ENCODE data around the gene MICB.
A peak's percentile ranks its signal among the peaks of the same experiment; 100 is the strongest.

Gene MICB

GRCh38 chr6:31533455-31533841 is 35.5 kb downstream of the MICB start:
- CTCF ChIA-PET: no interaction called here
- H3K27me3 Mint-ChIP-seq: no peaks in the 10 kb centered on the region
- H3K27ac Mint-ChIP-seq: peak overlapping the region; percentile 19
- no peaks in the 10 kb centered on the region for H3K9me3 Mint-ChIP-seq
- peaks cover 43% of the 10 kb centered on the region for H3K4me1 Mint-ChIP-seq
- H3K4me3 Mint-ChIP-seq: no peak overlapping the region
- peaks cover 76% of the 10 kb centered on the region for H3K36me3 Mint-ChIP-seq
- DNase-seq: no peak

- H3K36me3 Mint-ChIP-seq: peaks cover 80% of the 10 kb centered on the region
- no peak overlapping the region for H3K4me3 Mint-ChIP-seq
- no peaks in the 10 kb centered on the region for H3K27me3 Mint-ChIP-seq
- H3K9me3 Mint-ChIP-seq: no peaks in the 10 kb centered on the region
- DNase-seq: no peak
- CTCF ChIA-PET: no interaction called here
- H3K27ac Mint-ChIP-seq: no peak overlapping the region
- H3K4me1 Mint-ChIP-seq: peaks cover 48% of the 10 kb centered on the region
These were observed 36.1 kb downstream of the MICB start for GRCh38 chr6:31534011-31534410.

- no peak for DNase-seq
- Mint-ChIP-seq H3K27me3 (no peaks in the 10 kb centered on the region), H3K36me3 (peaks cover 86% of the 10 kb centered on the region), H3K4me3 (no peak overlapping the region), H3K4me1 (peaks cover 54% of the 10 kb centered on the region), H3K27ac (no peak overlapping the region), H3K9me3 (no peaks in the 10 kb centered on the region)
- CTCF ChIA-PET: no interaction called here
These were observed 36.6 kb downstream of the MICB start for GRCh38 chr6:31534521-31535040.

- Mint-ChIP-seq H3K9me3 (no peaks in the 10 kb centered on the region), H3K27me3 (no peaks in the 10 kb centered on the region), H3K36me3 (peaks cover 85% of the 10 kb centered on the region), H3K4me3 (no peak overlapping the region), H3K27ac (no peak overlapping the region), H3K4me1 (peaks cover 65% of the 10 kb centered on the region)
- no peak for DNase-seq
- CTCF ChIA-PET: interaction anchor here (1.4 kb wide), 1 partner anchor 62 kb away, joined by 5 read pairs; no protein-coding TSS in a partner anchor
These were observed 37.8 kb downstream of the MICB start for GRCh38 chr6:31535538-31536324.

GRCh38 chr6:31538805-31539400 is 41.0 kb downstream of the MICB start:
- Mint-ChIP-seq H3K9me3 (no peaks in the 10 kb centered on the region), H3K27ac (peak overlapping the region; percentile 6), H3K4me3 (peak overlapping the region; percentile 99), H3K36me3 (peaks cover 67% of the 10 kb centered on the region), H3K27me3 (no peaks in the 10 kb centered on the region), H3K4me1 (peaks cover 69% of the 10 kb centered on the region)
- DNase-seq: no peak
- CTCF ChIA-PET: interaction anchor here (1.3 to 5.9 kb wide), 2 partner anchors 42 to 58 kb away, joined by 3 to 31 read pairs; no protein-coding TSS in a partner anchor

DNA sequence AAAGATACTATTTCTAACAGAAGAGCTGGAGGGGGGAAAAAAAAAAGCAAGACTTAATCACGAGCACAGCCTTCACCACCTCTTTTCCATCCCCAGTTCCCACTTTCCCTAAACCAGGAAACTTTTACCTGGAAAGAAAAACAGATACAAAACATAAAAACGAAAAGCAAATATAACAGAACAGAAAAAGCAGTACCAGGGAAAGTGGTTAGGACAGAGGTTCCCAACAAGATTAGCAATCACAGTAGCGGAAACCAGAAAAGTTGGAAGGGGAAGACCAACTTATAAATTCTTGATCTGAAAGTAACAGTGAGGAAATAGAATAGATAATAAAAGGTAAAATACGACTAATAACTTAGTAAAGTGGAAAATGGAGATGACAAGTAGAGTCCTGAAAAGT is 42.7 kb downstream of the MICB start:
- peaks cover 68% of the 10 kb centered on the region for H3K4me1 Mint-ChIP-seq
- H3K27ac Mint-ChIP-seq: peak overlapping the region; percentile 98
- peak overlapping the region; percentile 99 for H3K4me3 Mint-ChIP-seq
- CTCF ChIA-PET: interaction anchor here (0.7 to 5.9 kb wide), 6 partner anchors 10 to 140 kb away, joined by 3 to 31 read pairs (median 9); no protein-coding TSS in a partner anchor
- peaks cover 51% of the 10 kb centered on the region for H3K36me3 Mint-ChIP-seq
- H3K9me3 Mint-ChIP-seq: no peaks in the 10 kb centered on the region
- H3K27me3 Mint-ChIP-seq: no peaks in the 10 kb centered on the region
- DNase-seq: no peak

DNA sequence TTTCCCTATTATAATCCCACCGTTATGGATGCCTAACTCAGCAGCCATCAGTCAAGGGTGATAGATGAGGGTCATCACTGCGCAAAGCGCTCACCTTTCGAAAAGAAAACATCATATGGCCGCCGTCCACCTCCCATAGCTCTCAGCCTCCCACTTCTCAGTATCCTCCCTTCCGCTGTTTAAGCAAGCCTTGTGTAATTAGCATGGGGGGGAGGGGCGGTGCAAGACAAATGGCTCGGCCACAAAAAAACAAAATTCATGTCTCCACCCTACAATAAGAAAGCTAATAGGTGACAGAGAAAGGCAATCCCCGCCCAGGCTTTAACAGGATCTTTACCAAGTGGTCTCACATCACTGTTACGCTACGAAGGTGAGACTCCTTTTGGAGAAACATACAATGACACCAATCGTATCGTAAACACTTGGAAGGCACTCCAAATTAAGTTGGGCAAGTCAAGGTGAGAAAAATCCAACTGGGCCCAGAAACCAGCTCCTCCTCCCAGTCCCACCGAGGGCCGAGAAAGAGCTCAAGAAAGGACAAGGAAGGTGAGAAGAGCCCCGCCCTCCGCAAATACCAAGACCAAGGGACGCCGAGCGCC is 43.2 kb downstream of the MICB start:
- Mint-ChIP-seq H3K4me1 (peaks cover 67% of the 10 kb centered on the region), H3K36me3 (peaks cover 45% of the 10 kb centered on the region), H3K9me3 (no peaks in the 10 kb centered on the region), H3K27me3 (no peaks in the 10 kb centered on the region), H3K27ac (peak overlapping the region; percentile 98), H3K4me3 (peak overlapping the region; percentile 99)
- DNase-seq: peak; percentile 80
- CTCF ChIA-PET: interaction anchor here (0.7 to 5.9 kb wide), 8 partner anchors 10 to 144 kb away, joined by 3 to 31 read pairs (median 4); partner anchors contain the start of gene NCR3

DNA sequence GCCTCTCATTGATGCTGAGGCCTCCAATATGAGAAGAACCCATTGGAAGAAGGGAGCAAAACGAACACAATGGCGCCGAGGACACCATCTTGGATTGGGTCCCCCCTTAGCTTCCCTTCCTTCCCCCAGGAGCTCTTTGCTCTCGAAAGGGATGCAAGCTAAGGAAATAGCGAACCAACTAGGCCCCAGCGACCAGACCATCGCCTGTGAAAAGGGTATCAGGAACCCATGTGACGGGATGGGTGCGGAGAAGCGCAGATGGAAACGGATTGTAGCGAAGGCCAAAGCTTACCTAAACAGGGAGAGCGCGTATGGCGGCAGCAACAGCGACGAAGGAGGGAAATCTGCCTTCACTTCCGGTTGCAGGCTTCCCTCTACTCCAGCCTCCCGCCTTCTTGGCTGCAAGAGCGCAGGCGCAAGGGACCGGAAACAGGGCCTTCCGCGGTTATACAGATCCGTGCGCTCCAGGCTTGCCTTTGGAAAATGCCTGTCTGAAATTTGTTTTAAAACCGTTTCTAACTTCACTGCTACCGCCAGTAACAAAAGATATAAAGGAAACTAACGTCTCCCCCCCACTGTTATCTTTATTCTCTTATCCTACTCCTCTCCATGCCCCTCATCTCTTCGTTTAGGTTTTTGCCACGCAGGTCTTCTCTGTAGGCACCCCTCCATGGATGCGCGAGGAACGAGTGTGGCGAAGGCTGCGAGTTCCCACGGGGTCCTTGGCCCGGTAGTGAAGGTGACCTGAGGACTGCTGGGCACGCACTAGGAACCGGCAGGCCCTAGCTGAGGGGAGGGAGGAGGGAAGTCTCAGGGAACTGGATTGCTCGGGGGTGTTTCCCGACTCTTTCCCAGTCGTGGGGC is 43.9 kb downstream of the MICB start, which contains the start of gene DDX39B:
Gene DDX39B (minus strand): TSS at position 346 of the 864 bp plus-strand sequence. CDS start 1,471 bp downstream, outside the sequence.
- peaks cover 39% of the 10 kb centered on the region for H3K36me3 Mint-ChIP-seq
- H3K27me3 Mint-ChIP-seq: no peaks in the 10 kb centered on the region
- CTCF ChIA-PET: interaction anchor here (1.1 to 5.9 kb wide), 8 partner anchors 9 to 321 kb away, joined by 3 to 31 read pairs (median 4); partner anchors contain the start of gene NCR3
- DNase-seq: peak; percentile 95
- peak within 1 kb of the TSS; percentile 99 for H3K4me3 Mint-ChIP-seq
- H3K27ac Mint-ChIP-seq: peak within 1 kb of the TSS; percentile 98
- H3K9me3 Mint-ChIP-seq: no peaks in the 10 kb centered on the region
- peaks cover 68% of the 10 kb centered on the region for H3K4me1 Mint-ChIP-seq

- Mint-ChIP-seq H3K27ac (no peak overlapping the region), H3K36me3 (peaks cover 28% of the 10 kb centered on the region), H3K4me1 (peaks cover 74% of the 10 kb centered on the region), H3K27me3 (no peaks in the 10 kb centered on the region), H3K4me3 (peak overlapping the region; percentile 99), H3K9me3 (no peaks in the 10 kb centered on the region)
- CTCF ChIA-PET: interaction anchor here (5.9 kb wide), 1 partner anchor 54 kb away, joined by 31 read pairs; no protein-coding TSS in a partner anchor
- DNase-seq: no peak
These were observed 45.7 kb downstream of the MICB start for GRCh38 chr6:31543639-31544038.

DNA sequence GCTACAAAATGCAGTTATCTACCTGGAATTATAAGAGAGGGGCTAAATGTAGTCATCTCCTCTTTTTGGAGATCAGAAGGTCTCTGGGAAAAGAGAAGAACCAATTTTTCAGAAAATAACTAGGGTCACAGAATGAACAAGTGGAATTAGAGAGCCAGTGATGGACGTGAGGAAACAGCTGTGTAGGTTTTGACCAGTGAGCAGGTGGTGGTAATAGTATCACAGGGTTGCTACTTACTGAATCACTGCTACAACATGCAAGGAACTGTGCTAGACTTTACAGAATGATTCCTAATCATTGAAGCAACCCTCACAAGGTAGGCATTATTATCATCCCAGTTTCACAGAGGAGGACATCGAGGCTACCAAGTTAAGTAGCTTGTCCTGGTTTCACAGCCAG is 46.7 kb downstream of the MICB start:
- H3K9me3 Mint-ChIP-seq: no peaks in the 10 kb centered on the region
- CTCF ChIA-PET: interaction anchor here (17.7 kb wide), 1 partner anchor 44 kb away, joined by 1087 read pairs; the partner anchor contains the start of genes LST1, LTB, NCR3 and TNF
- peaks cover 20% of the 10 kb centered on the region for H3K36me3 Mint-ChIP-seq
- peaks cover 73% of the 10 kb centered on the region for H3K4me1 Mint-ChIP-seq
- no peak overlapping the region for H3K4me3 Mint-ChIP-seq
- no peak overlapping the region for H3K27ac Mint-ChIP-seq
- no peak for DNase-seq
- H3K27me3 Mint-ChIP-seq: no peaks in the 10 kb centered on the region

DNA sequence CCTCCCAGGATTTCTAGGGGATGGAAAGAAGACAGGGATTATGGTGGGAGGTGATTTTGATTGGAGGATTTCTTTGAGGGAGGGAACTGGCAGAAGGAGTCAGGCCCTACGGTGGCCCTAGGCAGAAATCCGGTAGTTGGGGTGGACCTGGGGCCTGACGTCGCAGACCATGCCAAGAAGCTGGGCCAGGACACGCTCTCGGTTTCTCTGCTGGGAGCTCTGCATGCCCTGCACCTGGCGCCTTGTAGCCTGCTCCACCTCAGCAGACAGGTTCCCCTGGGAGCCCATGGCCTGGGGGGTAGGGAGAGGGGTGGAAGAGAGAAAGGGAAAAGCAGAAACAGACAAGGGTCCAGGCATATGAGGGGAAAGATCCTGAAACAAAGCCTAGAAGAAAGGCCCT is 47.3 kb downstream of the MICB start:
- H3K36me3 Mint-ChIP-seq: peaks cover 19% of the 10 kb centered on the region
- H3K4me3 Mint-ChIP-seq: no peak overlapping the region
- H3K27ac Mint-ChIP-seq: no peak overlapping the region
- no peaks in the 10 kb centered on the region for H3K9me3 Mint-ChIP-seq
- CTCF ChIA-PET: interaction anchor here (1.3 to 17.7 kb wide), 2 partner anchors 44 to 193 kb away, joined by 4 to 1087 read pairs; partner anchors contain the start of genes LST1, LTB, NCR3 and TNF
- peaks cover 67% of the 10 kb centered on the region for H3K4me1 Mint-ChIP-seq
- H3K27me3 Mint-ChIP-seq: no peaks in the 10 kb centered on the region
- DNase-seq: no peak

- no peaks in the 10 kb centered on the region for H3K9me3 Mint-ChIP-seq
- peak; percentile 93 for DNase-seq
- CTCF ChIA-PET: interaction anchor here (0.7 to 17.7 kb wide), 11 partner anchors 13 to 192 kb away, joined by 3 to 1087 read pairs (median 4); partner anchors contain the start of genes AIF1, LST1, LTB and NCR3
- no peaks in the 10 kb centered on the region for H3K27me3 Mint-ChIP-seq
- peak within 1 kb of the TSS; percentile 90 for H3K27ac Mint-ChIP-seq
- H3K36me3 Mint-ChIP-seq: peaks cover 15% of the 10 kb centered on the region
- peaks cover 68% of the 10 kb centered on the region for H3K4me1 Mint-ChIP-seq
- peak within 1 kb of the TSS; percentile 80 for H3K4me3 Mint-ChIP-seq
These were observed 48.5 kb downstream of the MICB start, which contains the start of gene ATP6V1G2 for GRCh38 chr6:31546339-31546957. TSS of gene ATP6V1G2 (minus strand) at chr6:31546608. CDS start at chr6:31546559, 49 bp downstream.
